Activated T-cell treated with anti-CD3 and anti-CD28 coated beads, Interleukin-2, amount 50 U/mL, for 24 hours (primary cell): ENCODE data around the gene IL17RB.
A peak's percentile ranks its signal among the peaks of the same experiment; 100 is the strongest.

Experiments used
- DNase-seq: peaks from one replicate; pipeline ENCODE4 v3.0.0-alpha.2; 2020
- H3K27ac Mint-ChIP-seq: 2 replicates; pipeline ENCODE4 v1.8.0; 2020; ENCODE audit warnings: mild to moderate bottlenecking, mixed read lengths
- H3K27me3 Mint-ChIP-seq: 2 replicates; pipeline ENCODE4 v1.8.0; 2020; ENCODE audit warnings: mixed read lengths
- H3K36me3 Mint-ChIP-seq: 2 replicates; pipeline ENCODE4 v1.8.0; 2020; ENCODE audit warnings: low read depth, mixed read lengths
- H3K4me1 Mint-ChIP-seq: 2 replicates; pipeline ENCODE4 v1.8.0; 2020; ENCODE audit warnings: low read depth, mixed read lengths
- H3K4me3 Mint-ChIP-seq: 2 replicates; pipeline ENCODE4 v1.8.0; 2020; ENCODE audit warnings: mild to moderate bottlenecking, moderate library complexity, mixed read lengths
- H3K9me3 Mint-ChIP-seq: 2 replicates; pipeline ENCODE4 v1.8.0; 2020; ENCODE audit warnings: mixed read lengths

IL17RB gene, protein sequence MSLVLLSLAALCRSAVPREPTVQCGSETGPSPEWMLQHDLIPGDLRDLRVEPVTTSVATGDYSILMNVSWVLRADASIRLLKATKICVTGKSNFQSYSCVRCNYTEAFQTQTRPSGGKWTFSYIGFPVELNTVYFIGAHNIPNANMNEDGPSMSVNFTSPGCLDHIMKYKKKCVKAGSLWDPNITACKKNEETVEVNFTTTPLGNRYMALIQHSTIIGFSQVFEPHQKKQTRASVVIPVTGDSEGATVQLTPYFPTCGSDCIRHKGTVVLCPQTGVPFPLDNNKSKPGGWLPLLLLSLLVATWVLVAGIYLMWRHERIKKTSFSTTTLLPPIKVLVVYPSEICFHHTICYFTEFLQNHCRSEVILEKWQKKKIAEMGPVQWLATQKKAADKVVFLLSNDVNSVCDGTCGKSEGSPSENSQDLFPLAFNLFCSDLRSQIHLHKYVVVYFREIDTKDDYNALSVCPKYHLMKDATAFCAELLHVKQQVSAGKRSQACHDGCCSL

DNA sequence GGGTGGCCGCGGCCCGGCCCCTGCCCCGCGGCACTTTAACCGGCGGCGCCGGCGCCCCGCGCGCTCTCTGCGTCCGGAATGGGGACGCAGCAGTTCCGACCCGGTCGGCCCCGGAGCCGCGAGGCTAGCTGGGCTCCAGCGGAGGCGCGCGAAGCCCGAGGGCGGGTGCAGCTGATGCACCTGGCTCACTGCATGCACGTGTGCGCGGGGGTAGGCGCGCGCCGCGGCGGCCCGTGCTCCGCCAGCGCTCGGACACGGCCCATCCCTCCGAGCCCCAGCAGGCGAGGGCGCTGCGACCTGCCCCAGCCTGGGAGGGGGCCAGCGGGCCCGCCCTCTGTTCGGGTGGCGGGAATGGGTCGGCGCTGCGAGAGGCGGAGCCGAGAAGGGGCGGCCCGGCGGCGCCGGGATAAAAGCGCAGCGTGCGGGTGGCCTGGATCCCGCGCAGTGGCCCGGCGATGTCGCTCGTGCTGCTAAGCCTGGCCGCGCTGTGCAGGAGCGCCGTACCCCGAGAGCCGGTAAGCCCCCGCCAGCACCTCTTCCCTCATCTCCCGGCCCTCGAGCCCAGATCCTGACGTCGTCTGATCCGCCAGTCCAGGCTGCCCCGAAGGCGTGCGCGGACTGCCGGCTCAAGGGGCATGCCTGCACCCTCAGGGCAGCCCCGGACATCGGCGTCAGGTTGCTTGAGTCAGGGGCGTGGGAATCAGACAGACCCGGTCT is at the start of gene IL17RB, which contains the start of gene CHDH:
Gene IL17RB, plus strand, starts transcription at position 435 of the 717 bp plus-strand sequence. Its CDS starts 21 bp downstream, at position 456.
Gene CHDH, minus strand, starts transcription at position 286 of the 717 bp plus-strand sequence. CDS start 22,411 bp downstream, outside the sequence.
- no peak within 1 kb of the TSS for H3K27ac Mint-ChIP-seq
- H3K27me3 Mint-ChIP-seq, result peaks cover 67% of the 10 kb centered on the region
- DNase-seq, result peak; percentile 44
- no peaks in the 10 kb centered on the region for H3K36me3 Mint-ChIP-seq
- peak within 1 kb of the TSS; percentile 60 for H3K4me3 Mint-ChIP-seq
- peaks cover 9% of the 10 kb centered on the region for H3K4me1 Mint-ChIP-seq
- H3K9me3 Mint-ChIP-seq, result no peaks in the 10 kb centered on the region

DNA sequence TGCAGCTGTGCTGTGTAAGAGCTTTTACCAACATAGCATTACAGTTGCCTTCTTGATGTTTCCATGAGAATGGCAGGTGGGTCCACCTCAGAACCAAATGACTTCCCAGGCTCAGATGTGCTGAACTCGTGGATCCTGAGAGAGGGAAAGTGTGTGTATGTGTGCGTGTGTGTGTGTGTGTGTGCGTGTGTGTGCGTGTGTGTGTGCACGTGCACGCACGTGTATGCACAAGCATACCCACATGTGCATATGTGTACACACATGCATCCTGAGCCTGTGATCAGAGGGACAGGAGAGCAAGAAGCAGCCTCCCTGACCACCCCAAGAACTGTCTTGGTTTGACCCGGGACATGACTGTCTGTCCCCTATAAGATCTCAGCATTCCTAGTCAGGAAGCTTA is 48.2 kb upstream of the IL17RB start:
- no peaks in the 10 kb centered on the region for H3K9me3 Mint-ChIP-seq
- H3K27me3 Mint-ChIP-seq, result peaks cover 5% of the 10 kb centered on the region
- no peaks in the 10 kb centered on the region for H3K4me1 Mint-ChIP-seq
- no peaks in the 10 kb centered on the region for H3K36me3 Mint-ChIP-seq
- no peak overlapping the region for H3K4me3 Mint-ChIP-seq
- no peak overlapping the region for H3K27ac Mint-ChIP-seq
- DNase-seq, result no peak

GRCh38 chr3:53799338-53799865 is 47.0 kb upstream of the IL17RB start:
- no peaks in the 10 kb centered on the region for H3K9me3 Mint-ChIP-seq
- H3K27me3 Mint-ChIP-seq, result peaks cover 5% of the 10 kb centered on the region
- H3K4me3 Mint-ChIP-seq, result no peak overlapping the region
- H3K4me1 Mint-ChIP-seq, result no peaks in the 10 kb centered on the region
- H3K36me3 Mint-ChIP-seq, result no peaks in the 10 kb centered on the region
- no peak overlapping the region for H3K27ac Mint-ChIP-seq
- DNase-seq, result no peak

DNA sequence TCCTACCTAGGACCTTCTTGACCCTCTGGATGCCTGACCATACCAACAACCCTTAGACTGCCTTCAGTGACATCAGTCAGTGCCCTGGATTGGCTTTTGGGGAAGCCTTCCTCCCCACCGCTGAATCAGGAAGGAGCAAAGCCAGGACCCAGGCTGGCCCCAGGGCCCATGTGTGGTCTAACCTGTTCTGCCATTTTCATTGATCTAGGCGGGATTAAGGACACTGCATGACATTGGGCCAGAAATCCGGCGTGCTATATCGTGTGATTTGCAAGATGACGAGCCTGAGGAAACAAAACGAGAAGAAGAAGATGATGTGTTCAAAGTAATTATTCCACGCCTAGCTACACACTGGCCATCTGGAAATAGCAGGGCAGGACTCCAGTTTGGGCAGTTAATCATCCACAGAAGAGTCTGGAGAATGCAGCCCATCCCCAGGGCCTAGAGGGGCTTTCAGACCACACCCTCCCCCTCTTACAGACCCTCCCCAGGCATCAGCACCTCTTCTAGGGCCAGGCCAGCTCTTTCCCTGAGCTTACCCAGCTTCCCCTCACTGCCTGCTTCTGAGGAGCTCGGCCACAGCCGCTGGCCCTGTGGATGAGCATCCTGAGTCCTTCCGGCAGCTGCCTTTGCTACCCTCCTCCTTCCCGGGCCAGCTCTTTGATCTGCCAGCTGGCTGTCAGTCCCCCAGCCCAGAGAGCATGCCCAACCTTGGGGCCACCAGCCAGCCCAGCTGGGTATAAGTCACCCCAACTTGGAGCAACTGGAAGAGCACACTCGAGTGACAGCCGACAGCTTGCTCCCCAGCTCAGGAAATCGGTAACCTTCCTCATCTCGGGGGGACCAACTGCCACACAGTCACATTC is 46.1 kb upstream of the IL17RB start:
- H3K36me3 Mint-ChIP-seq, result no peaks in the 10 kb centered on the region
- no peak overlapping the region for H3K4me3 Mint-ChIP-seq
- H3K9me3 Mint-ChIP-seq, result no peaks in the 10 kb centered on the region
- H3K4me1 Mint-ChIP-seq, result no peaks in the 10 kb centered on the region
- no peak overlapping the region for H3K27ac Mint-ChIP-seq
- H3K27me3 Mint-ChIP-seq, result no peaks in the 10 kb centered on the region
- DNase-seq, result no peak

GRCh38 chr3:53801319-53801718 is 45.0 kb upstream of the IL17RB start:
- H3K9me3 Mint-ChIP-seq, result no peaks in the 10 kb centered on the region
- DNase-seq, result no peak
- no peaks in the 10 kb centered on the region for H3K36me3 Mint-ChIP-seq
- H3K27me3 Mint-ChIP-seq, result no peaks in the 10 kb centered on the region
- no peak overlapping the region for H3K4me3 Mint-ChIP-seq
- no peak overlapping the region for H3K27ac Mint-ChIP-seq
- H3K4me1 Mint-ChIP-seq, result no peaks in the 10 kb centered on the region

- no peak for DNase-seq
- Mint-ChIP-seq H3K27ac (no peak overlapping the region), H3K9me3 (no peaks in the 10 kb centered on the region), H3K36me3 (no peaks in the 10 kb centered on the region), H3K4me3 (no peak overlapping the region), H3K4me1 (no peaks in the 10 kb centered on the region), H3K27me3 (peaks cover 6% of the 10 kb centered on the region)
Measured at GRCh38 chr3:53802256-53802880, 44.0 kb upstream of the IL17RB start.

DNA sequence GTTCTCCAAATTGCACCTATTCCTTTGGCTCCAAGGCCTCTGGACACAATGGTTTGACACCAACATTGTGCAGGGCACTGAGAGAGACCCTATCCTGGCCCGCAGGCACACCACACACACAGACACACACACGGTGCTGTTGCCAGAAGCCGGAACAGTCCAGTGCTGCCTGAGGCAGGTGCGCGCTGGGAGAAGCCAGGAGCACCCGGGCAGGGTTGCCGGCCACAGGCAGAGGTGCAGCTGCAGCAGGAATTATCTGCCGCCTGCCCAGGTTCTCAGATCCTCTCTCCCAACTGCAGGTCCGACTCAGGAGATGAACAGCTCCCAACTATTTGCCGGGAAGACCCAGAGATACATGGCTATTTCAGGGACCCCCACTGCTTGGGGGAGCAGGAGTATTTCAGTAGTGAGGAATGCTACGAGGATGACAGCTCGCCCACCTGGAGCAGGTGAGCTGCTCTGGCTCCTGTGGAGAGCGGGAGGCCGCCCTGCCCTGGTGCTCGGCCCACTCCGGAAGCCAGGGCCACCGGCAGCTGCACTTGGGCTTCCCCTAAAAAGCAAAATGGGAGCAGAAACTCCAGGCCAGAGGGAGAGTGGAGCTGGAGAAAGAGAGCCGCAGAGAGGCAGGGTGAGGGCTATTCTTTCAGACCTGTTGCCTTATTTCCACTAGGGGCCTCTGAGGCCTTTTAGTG is 43.1 kb upstream of the IL17RB start:
- DNase-seq, result no peak
- no peaks in the 10 kb centered on the region for H3K4me1 Mint-ChIP-seq
- H3K4me3 Mint-ChIP-seq, result no peak overlapping the region
- H3K36me3 Mint-ChIP-seq, result no peaks in the 10 kb centered on the region
- no peaks in the 10 kb centered on the region for H3K9me3 Mint-ChIP-seq
- H3K27me3 Mint-ChIP-seq, result peaks cover 6% of the 10 kb centered on the region
- no peak overlapping the region for H3K27ac Mint-ChIP-seq

DNA sequence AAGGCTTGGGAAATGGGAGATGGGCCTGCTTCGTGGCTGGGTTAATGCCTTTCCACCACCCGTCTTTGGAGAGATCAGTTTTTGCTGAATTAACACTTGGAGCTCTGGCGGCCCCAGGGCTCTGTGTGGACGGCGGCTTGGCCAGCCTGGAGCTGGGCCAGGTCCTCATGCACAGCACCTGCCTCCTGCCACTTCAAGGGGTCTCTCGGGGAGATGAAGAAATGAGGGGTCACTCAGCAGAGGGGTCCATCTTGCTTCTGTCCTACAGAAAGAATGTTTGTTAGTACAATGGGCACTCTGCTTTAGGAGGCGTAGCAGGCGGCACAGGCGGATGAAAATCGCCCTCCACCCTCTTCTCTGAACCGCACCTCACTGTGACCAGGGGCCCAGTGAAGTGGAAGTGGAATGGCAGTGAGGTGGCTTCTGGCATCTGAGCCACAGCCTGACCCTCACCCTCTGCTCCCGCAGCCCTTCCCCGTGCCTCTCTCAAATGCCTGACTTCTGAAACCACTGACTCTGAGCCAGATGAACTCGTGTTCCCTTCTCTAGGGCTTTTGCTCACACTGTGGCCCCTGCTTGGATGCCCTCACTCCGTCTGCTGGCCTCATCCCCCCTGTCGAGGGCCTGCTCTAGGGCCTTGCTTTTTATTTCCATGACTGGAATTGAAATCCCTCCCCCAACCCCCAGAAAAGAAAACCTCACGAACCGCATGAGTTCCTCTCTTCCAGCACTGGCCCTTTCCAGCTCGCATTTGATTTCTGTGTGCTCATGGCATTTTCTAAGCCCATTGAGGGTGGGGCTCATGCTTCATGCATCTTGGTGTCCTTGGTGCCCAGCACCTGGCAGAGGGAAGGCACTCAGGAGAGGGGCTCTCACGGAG is 42.3 kb upstream of the IL17RB start:
- no peak overlapping the region for H3K4me3 Mint-ChIP-seq
- no peak overlapping the region for H3K27ac Mint-ChIP-seq
- H3K36me3 Mint-ChIP-seq, result no peaks in the 10 kb centered on the region
- H3K9me3 Mint-ChIP-seq, result no peaks in the 10 kb centered on the region
- DNase-seq, result no peak
- H3K4me1 Mint-ChIP-seq, result no peaks in the 10 kb centered on the region
- peaks cover 6% of the 10 kb centered on the region for H3K27me3 Mint-ChIP-seq

GRCh38 chr3:53804697-53805462 is 41.5 kb upstream of the IL17RB start:
- H3K36me3 Mint-ChIP-seq, result no peaks in the 10 kb centered on the region
- DNase-seq, result no peak

GRCh38 chr3:53805463-53806159 is 40.8 kb upstream of the IL17RB start:
- Mint-ChIP-seq H3K36me3 (no peaks in the 10 kb centered on the region), H3K4me1 (no peaks in the 10 kb centered on the region), H3K9me3 (no peaks in the 10 kb centered on the region), H3K27ac (no peak overlapping the region), H3K27me3 (peaks cover 6% of the 10 kb centered on the region), H3K4me3 (no peak overlapping the region)
- DNase-seq, result no peak

More at GRCh38 chr3:53804697-53805462, 41.5 kb upstream of the IL17RB start:
- no peaks in the 10 kb centered on the region for H3K9me3 Mint-ChIP-seq
- no peak overlapping the region for H3K27ac Mint-ChIP-seq
- H3K27me3 Mint-ChIP-seq, result peaks cover 6% of the 10 kb centered on the region
- H3K4me3 Mint-ChIP-seq, result no peak overlapping the region
- no peaks in the 10 kb centered on the region for H3K4me1 Mint-ChIP-seq

DNA sequence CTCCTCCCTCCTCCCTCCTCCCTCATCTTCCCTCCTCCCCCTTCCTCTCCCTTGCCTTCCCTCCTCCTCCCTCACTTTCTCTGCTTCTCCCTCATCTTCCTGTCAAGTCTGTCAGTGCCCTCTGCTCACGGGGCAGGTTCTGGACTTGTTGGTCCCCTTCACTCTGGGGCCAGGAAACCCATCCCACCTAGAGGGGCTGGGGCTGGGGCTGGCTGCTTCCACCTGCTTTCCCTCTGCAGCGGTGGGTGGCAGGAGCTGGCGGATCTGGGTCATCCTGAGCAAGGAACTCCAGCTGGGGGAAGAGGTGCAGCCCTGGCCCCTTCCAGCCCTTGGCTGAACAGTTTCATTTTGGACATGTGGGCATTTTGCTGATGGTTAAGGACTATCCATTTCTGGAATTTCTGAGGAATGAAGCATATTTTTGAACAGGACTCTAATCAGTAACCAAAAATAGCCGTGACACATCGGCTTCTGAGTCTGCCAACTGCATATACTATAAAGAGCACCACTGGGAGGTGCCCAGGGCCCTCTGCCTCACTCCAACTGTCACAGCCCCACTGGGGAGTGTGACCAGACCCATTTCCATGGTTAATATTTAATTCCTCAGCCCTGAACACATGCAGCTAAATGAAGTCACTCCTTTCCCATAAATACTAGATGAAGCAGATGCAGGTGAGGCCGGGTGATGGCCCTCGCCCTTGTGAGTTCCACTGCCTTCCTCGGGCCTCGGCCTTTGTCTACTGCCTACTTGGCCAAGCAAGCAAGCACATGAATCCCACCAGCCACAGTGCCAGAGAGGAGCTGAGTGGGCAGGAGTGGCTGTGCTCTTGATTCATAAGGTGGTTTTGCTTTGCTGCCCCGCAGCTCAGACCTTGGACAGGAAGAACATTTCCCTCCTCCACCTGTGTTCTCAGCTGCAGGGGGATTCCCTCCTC is 39.9 kb upstream of the IL17RB start:
- peaks cover 6% of the 10 kb centered on the region for H3K27me3 Mint-ChIP-seq
- no peak for DNase-seq

More for the DNA sequence above, 39.9 kb upstream of the IL17RB start:
- Mint-ChIP-seq H3K4me3 (no peak overlapping the region), H3K4me1 (no peaks in the 10 kb centered on the region), H3K9me3 (no peaks in the 10 kb centered on the region), H3K27ac (no peak overlapping the region), H3K36me3 (no peaks in the 10 kb centered on the region)
